Measurements from ENCODE around the gene DYSF.

DYSF gene

DNA sequence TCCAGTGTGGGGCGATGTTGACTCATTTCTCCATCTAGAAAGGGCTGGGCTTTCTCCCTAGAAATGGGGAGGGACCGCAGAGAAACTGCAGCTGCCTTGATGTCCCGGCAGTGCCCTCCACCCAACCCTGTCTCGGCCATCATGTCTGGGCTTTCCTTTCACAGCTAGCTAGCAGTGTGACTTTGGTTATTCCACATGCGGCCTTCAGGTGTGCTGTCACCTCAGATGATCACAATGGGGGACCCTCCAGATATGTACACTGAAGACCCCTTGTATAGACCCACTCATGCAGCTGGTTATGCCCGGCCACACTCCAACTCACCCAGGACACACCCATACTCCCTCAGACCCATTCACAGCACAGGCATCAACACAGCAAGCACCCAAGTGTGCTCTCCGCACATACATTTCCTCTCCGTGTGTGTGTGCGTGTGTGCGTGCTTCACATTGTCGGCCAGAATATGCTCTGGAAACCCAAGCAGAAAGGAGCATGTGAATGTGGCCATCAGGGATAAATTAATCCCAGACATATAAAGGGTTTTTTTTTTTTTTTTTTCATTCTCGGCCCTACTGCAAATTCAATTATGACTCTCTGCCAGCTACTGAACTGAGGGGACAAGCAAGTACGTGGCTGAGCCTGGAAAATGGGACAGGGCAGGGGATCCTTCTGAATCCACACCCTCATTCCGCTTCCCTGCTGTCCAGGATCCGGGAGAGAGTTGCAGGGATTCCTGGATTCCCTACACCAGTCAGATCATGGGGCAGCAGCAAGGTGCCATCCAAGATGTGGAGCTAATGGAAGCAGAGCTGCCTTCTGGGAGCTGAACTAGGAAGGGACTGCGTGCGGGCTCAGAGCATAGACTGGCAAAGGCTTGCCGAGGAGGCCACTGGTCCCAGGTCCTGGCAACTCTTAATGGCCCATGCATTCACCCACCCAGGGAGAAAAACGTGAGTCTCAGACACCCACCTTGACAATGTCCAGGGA, 240.2 kb downstream of the DYSF start:
- DNase-seq (ENCODE audit: low spot score), result no peak

DNA sequence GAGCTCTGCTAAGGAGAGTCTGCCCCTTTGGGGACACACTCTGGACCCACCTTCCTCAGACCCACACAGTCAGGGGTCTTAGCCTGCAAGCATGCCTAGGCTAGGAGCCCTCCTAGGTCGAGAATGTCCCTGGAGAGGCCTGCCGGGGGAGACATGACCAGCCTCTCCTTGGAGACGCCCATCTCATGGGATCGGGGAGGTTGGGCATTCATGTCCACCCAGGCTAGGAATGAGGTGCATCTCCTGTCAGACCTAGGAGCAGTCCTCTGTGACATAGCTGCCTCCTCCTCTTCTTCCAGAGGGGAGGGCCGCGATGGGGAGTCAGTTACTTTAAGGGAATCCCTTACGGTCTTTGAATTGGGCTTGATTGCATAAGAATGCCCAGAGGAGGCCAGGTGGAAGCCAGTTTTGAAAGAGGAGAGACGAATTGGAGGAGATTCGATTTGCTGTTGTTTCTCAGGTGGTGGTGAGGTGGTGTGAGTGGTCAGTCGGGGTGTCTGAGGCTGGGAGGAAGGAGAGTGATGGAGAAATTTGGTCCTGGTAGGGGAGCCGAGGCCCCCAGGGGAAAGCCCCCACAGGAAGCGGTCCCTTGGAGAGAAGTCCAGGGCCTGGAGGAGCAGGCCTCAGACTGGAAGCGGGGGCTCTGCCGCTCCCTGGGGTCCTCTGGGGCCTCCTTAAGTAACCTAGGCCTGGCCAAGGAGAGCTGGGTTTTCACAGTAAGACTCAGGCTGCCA, 241.3 kb downstream of the DYSF start:
- no peak for DNase-seq (ENCODE audit: low spot score)

DNA sequence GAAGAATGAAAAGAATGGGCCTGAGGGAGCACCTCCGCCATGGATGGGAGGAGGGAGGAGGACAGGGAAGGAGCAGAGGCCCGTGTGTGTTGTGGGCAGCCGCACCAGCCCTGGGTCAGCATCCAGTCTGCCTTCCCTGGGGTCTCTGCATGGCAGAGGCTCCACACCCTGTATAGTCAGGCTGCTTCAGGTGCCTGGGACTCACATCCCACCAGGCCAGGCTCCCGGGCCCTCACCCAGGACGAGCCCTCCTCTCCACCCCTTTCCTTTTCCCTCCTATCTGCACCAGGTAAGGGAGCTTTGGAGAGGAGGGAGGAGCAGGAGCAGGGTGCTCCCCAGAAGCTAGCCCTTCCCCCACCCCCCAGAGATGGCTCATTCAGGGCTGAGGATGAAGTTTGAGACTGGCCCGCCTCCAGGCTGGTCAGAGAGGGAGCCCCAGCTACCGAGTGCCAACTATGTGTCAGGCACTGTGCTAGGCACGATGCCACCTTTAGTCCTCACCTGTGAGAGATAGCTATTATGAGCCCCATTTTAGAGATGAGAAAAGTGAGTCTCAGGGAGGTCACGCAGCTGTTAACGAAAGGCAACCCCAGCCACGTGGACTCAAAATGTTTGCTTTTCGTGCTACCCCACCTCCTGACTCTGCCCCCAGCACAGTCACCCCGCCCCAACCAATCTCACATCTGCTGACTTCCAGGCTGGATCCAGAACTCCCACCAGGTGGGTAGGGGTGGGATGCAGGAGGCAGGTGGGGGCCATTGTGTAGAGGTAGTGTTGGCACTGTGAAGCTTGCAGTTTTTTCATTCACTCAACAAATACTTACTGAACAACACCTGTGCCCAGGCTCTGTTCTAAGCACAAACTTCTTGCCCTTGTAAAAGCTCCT, 242.1 kb downstream of the DYSF start:
- no peak for DNase-seq (ENCODE audit: low spot score)

DNA sequence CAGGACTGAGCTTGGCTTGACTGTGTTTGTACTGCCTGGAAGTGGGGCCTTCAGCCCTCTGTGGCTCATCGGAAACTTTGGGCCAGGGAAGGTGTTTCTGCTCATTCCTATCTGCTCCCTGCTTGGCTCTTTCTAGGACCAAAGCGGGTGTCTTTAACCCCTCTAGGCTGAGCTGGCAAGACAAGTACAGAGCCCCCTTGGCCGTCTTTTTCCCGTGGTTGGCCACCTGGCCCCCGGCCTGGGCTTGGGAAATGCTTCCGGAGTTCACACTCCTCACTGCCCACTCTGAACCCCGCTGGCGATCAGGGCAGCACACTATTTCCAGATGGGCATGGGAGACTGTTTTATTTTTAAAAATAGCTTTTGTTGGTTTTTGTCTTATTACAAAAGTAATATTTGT, 243.0 kb downstream of the DYSF start:
- DNase-seq (ENCODE audit: low spot score), result no peak

DNA sequence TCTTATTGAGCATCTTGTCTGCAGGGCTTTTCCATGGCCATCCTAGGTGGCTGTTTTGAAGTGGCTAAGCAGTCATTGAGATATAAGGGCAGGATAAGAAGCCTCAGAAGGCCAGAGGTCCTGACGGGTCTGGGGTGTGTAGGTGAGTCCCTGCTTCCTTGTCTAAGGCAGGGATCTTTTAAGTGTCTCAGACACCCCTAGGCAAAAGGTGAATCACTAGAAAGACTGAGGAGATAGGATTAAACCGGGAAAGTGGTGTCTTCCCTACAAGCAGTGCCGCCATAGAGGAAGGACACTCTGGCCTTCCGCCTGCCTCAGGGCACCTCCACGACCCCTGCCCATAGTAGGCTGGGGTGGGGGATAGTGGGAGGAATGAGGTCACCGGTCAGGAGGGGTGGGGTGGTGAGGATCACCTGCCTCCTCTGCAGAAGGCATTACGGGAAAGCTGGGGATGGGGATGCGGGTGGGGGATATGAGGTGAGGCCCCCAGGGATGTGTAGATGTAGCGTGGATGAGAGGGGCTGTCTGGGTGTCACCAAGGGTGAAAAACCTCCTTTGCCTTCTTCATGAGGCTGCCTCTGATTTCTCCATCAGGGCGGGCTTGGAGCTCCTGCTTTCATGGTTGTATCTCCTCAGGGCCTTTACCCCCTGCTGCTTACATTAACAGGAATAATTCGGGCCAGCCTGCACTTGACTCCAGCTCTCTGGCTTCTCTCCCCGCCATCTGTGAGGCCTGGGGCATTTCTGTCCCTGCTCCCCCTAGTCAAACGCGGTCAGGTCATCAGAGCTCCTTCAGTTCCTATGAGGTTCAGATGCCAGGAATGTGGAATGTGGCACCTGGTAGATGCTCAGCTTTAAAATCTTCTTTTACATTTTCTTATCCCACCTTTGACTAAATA, 244.0 kb downstream of the DYSF start:
- no peak for DNase-seq (ENCODE audit: low spot score)

DNA sequence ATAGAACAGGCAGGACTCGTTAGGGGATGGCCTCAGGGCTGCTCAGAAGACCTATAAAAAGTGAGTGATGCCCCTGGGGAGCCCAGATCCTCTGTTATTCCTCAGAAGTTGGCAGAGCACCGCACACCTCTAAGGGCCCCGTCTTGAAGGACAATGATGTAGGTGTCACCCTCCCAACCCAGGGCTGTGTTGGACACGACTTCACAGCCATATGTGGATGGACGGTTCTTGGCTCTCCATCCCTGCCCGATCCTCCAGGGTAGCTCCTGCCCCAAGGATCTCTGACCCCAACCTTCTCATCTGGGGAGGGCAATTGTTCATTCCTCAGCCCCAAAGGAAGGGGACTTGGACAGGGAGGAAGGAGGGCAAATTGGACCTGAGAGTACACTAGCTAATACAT, 246.1 kb downstream of the DYSF start:
- DNase-seq (ENCODE audit: low spot score), result no peak

DNA sequence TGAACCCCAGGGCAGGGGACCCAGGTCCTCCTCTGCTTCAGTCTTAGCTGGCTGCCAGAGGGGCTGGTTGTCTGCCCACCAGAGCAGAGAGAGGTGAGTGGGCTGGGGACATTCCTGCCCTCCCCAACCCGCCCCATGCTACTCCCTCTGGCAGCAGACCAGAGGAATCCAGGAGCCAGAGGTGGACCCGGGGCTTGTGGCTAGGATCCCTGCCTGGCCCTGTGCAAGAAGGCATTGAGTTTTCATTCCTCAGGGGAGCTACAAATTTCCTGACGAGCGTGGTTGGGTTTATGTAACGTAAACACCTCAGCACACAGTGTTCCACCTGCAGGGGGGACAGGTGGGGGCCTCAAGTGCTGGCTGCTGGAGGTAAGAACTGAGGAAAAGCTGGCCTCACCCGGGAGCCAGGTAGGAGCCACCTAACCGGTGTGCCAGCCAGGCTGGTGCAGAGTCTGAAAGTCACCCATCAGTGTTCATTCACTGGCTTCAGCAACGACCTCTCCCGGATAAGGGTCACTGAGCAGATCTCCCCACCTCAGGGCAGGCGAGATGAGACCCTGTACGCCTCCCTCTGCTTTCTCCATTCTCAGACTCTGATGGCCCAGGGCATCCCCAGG, 246.8 kb downstream of the DYSF start:
- no peak for DNase-seq (ENCODE audit: low spot score)

DNA sequence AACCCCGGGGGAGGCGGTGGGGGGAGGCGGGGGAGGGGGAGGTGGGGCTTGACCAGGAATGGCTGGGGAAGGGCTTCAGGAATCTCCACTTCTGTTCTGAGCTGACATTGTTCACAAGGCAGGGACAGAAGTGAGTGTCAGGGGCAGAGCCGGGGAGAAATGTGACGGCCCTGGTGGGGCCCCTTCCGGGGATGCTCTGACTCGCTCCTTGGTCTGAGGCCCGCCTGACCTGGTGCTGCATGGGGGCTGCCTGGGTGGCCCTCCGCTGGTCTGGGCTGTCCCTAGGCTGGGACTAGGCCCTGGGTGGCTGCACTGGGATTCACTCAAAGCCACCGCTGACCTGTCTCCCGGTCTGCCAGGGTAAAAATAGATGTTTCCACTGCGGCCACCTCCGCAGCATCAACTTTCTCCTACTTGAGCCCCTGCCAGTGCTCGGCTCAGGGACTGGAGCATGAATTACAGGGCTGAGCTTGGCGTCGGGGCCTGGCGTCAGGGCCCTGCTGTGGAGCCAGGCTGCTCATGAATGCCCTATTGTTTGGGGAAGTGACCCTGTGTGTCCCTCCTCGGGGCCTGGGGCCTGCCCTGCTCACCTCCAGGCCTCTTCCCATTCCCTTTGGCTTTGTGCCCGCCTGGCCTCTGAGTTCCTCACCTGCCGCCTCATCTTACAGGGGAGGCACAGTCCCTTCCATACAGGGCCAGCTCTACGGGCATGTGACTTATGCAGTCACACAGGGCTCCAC, 247.5 kb downstream of the DYSF start:
- no peak for DNase-seq (ENCODE audit: low spot score)

DNA sequence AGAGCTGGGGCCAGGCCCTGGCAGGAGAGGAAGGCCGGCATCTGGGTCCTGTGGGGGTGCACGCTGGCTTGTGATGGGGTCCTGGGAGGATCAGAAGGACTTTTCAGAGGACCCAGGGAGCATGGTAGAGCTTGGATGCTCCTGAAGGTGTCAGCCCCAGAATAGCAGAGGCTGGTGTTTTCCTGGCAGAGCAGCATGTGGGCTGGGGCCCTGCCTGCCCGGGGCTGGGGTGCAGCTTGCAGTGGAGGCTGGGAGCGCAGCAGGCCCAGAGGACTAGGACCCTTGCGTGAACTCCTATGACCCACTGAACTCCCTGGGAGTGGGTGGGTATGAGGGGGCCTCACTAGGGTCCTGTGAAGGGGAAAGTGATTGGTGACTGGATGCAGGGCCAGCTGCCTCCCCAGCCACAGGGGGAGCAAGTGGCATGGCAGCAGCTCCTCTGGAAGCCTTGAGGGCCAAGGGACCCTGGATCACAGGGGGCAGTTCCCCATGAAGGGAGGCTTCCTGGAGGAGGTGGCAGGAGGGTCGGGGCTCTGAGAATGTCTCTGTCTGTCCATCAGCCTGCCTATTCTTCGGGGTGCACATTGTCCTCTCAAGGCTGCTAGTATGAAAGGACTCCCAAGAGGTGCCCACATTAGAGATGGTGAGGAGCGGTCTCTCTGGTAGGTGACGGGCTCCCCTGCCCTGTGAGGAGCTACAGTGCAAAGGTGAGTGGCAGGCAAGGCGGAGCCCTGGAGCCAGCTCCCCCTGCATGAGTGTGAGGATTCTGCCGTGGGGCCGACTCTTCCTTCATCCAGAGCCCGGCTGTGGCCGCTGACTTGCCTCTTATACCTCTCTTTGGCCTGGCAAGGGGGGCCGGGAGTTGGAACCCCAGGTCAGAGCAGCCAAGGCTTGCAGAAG, 249.0 kb downstream of the DYSF start:
- DNase-seq (ENCODE audit: low spot score), result no peak

DNA sequence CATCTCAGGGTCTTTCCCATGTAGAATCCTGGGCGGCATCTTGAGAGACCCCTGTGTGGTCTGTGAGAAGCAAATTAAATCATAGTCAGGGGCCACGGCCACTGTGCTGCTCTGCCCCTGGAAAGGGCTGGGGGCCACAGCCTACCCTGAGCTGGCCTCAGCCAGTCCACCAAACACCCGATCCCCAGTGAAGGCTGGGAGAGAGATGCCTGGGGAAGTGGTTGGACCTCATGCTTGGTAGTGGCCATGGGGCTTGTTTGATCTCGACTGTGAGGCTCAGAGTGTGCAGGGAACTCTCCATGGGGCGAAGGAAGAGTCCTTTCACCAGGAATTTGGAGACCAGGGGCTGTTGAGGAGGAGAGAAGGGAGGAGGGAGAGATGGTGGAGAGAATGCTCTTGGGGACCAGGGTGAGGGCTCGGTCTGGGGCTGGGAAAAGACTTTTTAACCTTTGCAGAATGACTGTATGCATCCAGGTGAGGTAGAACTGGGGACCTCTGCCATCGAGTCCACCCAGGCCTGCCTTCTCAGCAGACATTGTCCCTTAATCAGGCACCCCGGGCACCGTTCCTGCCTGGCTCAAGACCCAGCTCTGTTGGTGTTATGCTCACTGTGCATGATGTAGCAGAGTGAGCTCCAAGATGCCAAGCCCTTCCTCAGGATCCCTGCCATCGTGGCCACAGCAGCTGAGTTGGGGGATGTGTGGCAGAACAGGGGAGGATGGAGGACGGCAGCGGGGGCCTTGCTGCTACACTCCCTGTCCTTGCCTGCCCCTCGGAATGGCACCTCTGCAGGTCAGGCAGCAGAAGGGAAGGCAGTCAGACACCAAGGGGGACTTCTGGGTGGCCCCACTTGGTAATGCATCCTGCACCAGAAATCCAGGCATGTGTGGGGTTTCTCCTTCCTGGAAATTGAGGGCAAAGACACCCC, 249.9 kb downstream of the DYSF start:
- no peak for DNase-seq (ENCODE audit: low spot score)

DNA sequence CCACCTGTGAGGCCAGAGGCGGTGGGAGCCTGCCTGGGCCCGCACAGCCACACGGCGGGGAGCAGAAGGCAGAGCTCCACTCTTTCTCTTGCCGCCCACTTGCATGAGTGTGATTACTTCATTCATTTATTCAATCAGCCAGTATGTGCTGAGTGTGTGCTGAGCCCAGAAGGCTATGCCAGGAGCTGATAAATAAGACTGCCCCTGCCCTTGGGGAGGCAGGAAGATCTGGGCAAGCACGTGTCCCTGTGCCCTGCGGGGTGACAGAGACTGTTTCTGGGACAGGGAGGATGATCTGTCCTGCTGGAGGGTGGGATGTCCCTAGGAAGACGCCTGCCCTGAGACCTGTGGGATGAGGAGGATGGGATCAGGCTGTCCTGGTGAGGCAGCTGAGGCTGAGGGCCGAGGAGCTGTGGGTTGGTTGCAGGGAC, 250.8 kb downstream of the DYSF start:
- DNase-seq (ENCODE audit: low spot score), result no peak

DNA sequence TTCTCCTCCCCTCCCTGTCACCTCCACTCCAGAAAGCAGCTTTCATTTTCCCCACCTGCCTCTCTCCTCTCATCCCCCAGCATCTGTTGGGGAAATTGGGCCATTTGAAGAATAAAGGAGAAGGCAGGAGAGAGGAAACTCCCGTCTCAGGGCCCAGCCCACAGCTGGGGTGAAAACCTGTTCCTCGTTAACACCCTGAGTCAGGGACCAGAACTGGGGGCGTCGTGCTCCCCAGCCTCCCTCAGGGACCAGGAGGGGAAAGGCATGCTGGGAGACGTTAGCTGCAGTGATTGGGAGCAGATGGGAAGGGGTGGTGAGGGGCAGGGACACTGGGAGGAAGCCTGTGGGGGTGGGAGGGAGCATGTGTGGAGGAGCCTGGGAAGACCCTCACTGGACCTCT, 251.3 kb downstream of the DYSF start:
- DNase-seq (ENCODE audit: low spot score), result no peak

DNA sequence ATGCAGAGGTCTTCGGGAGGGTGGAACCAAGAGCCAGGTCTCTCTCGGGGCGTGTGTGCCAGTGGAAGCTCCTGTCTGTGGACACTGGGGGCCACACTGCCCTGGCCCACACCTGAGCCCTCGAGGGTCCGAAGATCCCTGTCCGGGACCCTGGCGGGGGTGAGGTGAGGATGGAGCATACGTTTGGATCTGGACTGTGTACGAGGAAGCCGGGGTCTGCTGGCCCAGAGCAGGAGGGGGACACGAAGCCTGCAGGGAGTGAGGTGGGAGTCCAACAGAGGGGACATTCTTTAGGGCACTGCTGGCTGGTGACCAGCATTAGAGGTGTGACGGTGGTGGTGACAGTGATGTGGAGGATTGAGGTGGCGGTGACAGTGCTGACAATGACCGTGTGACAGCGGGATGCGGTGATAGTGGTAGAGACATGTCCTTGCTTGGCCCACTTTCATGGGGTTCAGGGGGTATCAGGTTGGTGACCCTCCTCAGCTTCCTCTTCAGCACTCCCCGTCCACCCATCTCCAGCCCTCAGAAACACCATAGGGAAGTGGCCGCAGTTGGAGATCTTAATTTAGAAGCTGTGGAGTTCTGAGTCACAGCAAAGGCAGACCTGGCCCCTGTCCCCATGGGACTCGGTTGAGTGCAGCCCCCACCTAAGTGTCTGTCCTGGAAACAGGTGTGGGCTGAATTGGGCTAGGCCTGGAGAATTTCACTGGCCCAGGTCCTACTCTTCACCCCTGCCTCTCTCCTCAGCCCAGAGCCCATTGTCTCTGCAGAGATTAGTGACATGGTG, 252.0 kb downstream of the DYSF start:
- no peak for DNase-seq (ENCODE audit: low spot score)

DNA sequence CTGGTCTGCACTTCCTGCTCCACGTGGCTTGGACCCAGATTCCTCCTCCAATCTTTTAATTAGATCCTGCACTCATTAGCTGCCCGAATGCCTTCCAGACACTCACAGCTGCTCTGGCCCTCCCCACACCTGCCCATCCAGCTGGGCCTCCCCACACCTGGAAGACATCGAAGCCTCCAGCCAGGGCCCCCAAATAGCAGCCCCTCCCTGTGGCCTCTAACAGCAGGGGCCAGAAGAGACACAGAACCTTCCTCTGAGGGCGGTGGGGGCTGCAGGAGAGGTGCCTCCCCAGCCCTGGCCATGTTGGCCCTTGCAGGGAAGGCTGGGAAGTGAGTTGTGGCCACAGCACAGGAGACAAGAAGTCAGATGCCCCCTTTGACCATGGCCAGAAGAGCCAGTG, 252.8 kb downstream of the DYSF start:
- DNase-seq (ENCODE audit: low spot score), result no peak

DNA sequence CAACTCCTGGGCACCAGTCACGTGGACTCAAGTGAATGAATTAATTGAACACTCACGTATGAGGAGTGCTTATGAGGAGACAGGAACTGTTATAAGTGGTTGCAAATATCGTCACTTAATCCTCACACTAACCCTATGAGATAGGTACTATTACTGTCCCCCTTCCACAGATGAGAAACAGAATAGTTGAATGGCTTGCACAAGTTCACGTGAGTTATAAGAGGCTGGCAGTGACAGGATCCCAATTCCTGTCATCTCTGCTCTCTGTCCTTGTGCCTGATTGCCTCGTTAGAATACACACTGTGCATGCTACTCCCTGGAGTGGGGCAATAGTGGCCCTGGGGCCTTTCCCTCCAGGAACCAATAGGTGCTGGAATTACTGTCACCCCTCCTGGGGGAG, 253.5 kb downstream of the DYSF start:
- DNase-seq (ENCODE audit: low spot score), result no peak

DNA sequence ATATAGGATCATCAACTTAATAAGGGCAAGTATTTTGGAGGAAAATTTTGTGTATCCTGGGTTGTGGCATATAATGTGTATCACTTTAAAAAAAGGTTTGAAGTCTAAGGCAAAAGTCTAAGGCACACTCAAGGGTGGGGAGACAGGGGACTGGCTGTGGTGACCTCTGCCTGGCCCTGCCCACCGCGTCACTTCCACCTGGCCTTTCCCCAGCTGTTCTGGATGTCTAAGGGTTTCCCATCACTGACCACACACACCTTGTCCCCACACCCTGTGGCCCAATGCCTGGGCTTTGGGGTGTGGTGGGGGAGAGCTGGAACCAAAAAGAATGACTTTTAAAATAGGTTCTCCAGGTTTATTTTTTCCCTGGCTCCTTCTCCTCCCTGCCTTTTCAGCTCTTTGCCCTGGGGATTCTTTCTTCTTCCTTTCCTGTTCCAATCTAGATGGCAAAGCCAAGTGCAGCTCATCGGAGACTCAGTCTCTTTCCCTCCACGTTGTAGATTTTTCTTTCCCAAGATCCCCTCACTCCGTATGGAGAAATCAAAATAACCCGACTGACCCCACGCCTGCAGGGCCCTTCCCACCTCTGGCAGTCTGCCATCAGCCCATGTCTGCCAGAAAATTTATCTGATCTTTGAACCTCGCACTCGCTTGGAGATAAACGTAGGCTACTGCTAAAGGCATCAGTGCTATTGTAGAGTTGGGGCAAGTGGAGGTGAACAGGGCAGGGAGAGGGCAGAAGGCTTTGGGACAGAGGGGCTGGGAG, 257.2 kb downstream of the DYSF start:
- no peak for DNase-seq (ENCODE audit: low spot score)

Measured in SW480 (cell line).